Measurements from ENCODE around the gene CHPF2. TPM values are rescaled to one million over a fixed set of nuclear protein-coding genes. Genes with fewer than 3 reads are reported as not detected.

Gene CHPF2
- total and polyA plus RNA-seq, 2 experiments from 2014 or later = 4.8 to 26.1 TPM

DNA sequence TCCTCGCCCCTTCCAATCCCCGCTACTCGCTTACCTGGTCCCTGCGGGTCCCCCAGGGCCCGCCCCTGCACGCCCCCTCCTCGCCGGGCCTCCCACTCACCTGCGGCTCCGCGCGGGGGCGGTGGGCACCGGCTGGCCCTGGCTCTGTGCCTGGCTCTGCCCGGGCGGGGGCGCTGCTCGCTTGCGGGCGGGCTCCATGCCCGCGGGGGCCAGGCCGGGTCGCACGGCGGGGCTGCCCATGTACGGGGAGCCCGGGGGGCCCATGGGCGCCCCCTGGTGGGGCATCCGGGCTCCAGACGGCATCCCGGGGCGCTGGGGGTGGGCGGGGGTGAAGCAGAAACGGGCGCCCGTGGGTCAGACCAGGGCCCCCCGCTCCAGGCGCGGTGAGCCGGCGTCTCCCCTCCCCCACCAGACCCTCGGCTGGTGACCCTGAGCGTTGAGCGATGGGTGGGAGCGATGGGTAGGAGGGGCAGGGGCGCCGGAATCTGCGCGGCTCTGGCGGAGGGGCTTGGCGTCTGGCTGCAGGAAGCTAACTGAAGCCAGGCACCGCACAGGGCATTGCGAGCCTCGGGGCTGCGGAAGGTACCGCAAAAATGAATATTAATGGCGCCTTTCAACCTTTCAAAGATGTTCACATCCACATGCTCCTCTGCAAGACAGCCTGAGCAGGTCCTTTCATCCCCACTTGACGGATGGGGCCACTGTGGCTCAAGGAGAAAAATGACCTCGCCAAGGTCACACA lies 13.2 kb downstream of the CHPF2 start (continued):
- TF ChIP-seq, protein P1, sequence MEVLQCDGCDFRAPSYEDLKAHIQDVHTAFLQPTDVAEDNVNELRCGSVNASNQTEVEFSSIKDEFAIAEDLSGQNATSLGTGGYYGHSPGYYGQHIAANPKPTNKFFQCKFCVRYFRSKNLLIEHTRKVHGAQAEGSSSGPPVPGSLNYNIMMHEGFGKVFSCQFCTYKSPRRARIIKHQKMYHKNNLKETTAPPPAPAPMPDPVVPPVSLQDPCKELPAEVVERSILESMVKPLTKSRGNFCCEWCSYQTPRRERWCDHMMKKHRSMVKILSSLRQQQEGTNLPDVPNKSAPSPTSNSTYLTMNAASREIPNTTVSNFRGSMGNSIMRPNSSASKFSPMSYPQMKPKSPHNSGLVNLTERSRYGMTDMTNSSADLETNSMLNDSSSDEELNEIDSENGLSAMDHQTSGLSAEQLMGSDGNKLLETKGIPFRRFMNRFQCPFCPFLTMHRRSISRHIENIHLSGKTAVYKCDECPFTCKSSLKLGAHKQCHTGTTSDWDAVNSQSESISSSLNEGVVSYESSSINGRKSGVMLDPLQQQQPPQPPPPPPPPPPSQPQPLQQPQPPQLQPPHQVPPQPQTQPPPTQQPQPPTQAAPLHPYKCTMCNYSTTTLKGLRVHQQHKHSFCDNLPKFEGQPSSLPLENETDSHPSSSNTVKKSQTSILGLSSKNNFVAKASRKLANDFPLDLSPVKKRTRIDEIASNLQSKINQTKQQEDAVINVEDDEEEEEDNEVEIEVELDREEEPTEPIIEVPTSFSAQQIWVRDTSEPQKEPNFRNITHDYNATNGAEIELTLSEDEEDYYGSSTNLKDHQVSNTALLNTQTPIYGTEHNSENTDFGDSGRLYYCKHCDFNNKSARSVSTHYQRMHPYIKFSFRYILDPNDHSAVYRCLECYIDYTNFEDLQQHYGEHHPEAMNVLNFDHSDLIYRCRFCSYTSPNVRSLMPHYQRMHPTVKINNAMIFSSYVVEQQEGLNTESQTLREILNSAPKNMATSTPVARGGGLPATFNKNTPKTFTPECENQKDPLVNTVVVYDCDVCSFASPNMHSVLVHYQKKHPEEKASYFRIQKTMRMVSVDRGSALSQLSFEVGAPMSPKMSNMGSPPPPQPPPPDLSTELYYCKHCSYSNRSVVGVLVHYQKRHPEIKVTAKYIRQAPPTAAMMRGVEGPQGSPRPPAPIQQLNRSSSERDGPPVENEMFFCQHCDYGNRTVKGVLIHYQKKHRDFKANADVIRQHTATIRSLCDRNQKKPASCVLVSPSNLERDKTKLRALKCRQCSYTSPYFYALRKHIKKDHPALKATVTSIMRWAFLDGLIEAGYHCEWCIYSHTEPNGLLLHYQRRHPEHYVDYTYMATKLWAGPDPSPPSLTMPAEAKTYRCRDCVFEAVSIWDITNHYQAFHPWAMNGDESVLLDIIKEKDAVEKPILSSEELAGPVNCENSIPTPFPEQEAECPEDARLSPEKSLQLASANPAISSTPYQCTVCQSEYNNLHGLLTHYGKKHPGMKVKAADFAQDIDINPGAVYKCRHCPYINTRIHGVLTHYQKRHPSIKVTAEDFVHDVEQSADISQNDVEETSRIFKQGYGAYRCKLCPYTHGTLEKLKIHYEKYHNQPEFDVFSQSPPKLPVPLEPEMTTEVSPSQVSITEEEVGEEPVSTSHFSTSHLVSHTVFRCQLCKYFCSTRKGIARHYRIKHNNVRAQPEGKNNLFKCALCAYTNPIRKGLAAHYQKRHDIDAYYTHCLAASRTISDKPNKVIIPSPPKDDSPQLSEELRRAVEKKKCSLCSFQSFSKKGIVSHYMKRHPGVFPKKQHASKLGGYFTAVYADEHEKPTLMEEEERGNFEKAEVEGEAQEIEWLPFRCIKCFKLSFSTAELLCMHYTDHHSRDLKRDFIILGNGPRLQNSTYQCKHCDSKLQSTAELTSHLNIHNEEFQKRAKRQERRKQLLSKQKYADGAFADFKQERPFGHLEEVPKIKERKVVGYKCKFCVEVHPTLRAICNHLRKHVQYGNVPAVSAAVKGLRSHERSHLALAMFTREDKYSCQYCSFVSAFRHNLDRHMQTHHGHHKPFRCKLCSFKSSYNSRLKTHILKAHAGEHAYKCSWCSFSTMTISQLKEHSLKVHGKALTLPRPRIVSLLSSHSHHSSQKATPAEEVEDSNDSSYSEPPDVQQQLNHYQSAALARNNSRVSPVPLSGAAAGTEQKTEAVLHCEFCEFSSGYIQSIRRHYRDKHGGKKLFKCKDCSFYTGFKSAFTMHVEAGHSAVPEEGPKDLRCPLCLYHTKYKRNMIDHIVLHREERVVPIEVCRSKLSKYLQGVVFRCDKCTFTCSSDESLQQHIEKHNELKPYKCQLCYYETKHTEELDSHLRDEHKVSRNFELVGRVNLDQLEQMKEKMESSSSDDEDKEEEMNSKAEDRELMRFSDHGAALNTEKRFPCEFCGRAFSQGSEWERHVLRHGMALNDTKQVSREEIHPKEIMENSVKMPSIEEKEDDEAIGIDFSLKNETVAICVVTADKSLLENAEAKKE (CRISPR knock-in tag; IDR thresholded peaks at IDR 0.05) = no peak

- Histone ChIP-seq H3K27me3 (ENCODE audit: insufficient read depth) (peaks cover 74% of the 10 kb centered on the region), H3K27ac (ENCODE audit: low read depth) (no peak overlapping the region), H4K20me1 (replicated peaks; ENCODE audit: insufficient read depth) (no peaks in the 10 kb centered on the region), H3F3A (replicated peaks; ENCODE audit: low read depth) (peaks cover 5% of the 10 kb centered on the region; the same call in 1 of the 2 replicates), H3K4me2 (peak overlapping the region; percentile 86), H3K79me2 (replicated peaks; ENCODE audit: insufficient read depth) (no peaks in the 10 kb centered on the region), H2AFZ (no peak overlapping the region; the same call in 1 of the 2 replicates), H3K36me3 (ENCODE audit: insufficient read depth) (no peaks in the 10 kb centered on the region), H3K4me3 (peak overlapping the region; percentile 65), H3K9me2 (ENCODE audit: insufficient read depth) (no peaks in the 10 kb centered on the region), H3K4me1 (ENCODE audit: insufficient read depth) (peaks cover 43% of the 10 kb centered on the region)
- H3K9me3 Mint-ChIP-seq = no peaks in the 10 kb centered on the region; the same call in 2 of the 3 replicates
- peak overlapping the region; percentile 71 for H3K4me3 Mint-ChIP-seq
- peak; percentile 45 for DNase-seq (ENCODE audit: low spot score)
- peaks cover 62% of the 10 kb centered on the region for H3K27me3 Mint-ChIP-seq (ENCODE audit: insufficient read depth, low read depth, poor library complexity)
- H3K36me3 Mint-ChIP-seq (ENCODE audit: low read depth) = no peaks in the 10 kb centered on the region; the same call in 2 of the 3 replicates
- H3K27ac Mint-ChIP-seq = no peak overlapping the region
- ATAC-seq = peak; percentile 1; the same call in 2 of the 3 replicates
- peaks cover 69% of the 10 kb centered on the region for H3K4me1 Mint-ChIP-seq
- no peak for TF ChIP-seq POLR2AphosphoS5 (IDR thresholded peaks at IDR 0.05; ENCODE audit: low read depth)
- no peak for TF ChIP-seq ZNF114 (CRISPR knock-in tag; IDR thresholded peaks at IDR 0.05)
- no peak for TF ChIP-seq ZNF331 (CRISPR knock-in tag; IDR thresholded peaks at IDR 0.05; ENCODE audit: low read depth)
- TF ChIP-seq CREB1 (CRISPR knock-in tag; IDR thresholded peaks at IDR 0.05; ENCODE audit: low read depth) = no peak
- TF ChIP-seq STAT1 (IDR thresholded peaks at IDR 0.05; ENCODE audit: unreplicated experiment) = no peak
- TF ChIP-seq, protein P1 (CRISPR knock-in tag; IDR thresholded peaks at IDR 0.05) = no peak
- TF ChIP-seq NANOG (IDR thresholded peaks at IDR 0.05; ENCODE audit: borderline replicate concordance) = no peak
- TF ChIP-seq JUNB (IDR thresholded peaks at IDR 0.05; ENCODE audit: unreplicated experiment) = no peak
Observed at GRCh38 chr7:151246102-151246850, 14.0 kb downstream of the CHPF2 start.

Data from GM23338 (cell line).